HepG2 (cell line): ENCODE measurements around the gene PHEX. TPM values are rescaled to one million over a fixed set of nuclear protein-coding genes. Genes with fewer than 3 reads are reported as not detected.

Experiments used
- ATAC-seq: fragments of 200-7000 bp; cut with Tn5 transposase; 3 replicates; pipeline ENCODE4 v1.9.1; 2020; ENCODE audit warnings: mild to moderate bottlenecking, moderate library complexity
- BruUV-seq: library from RNA; stranded (reverse); fragments of 400-500 nt; replicated peaks from 2 replicates; lab custom pipeline; 2021; lab: Mats Ljungman, UMichigan
- CTCF ChIA-PET: fragments of 300-600 bp; formaldehyde crosslinking; extraction: SDS; loops from one replicate; lab custom pipeline; 2021; ENCODE audit warnings: low total read pairs, inconsistent platforms, low intra/inter-chr PET ratio; lab: Yijun Ruan, JAX
- POLR2A ChIA-PET: fragments of 350-600 bp; sonication (Branson Sonifier 250); formaldehyde crosslinking; loops from one replicate; lab custom pipeline; 2020; ENCODE audit warnings: antibody characterized with exemption, inconsistent platforms; lab: Yijun Ruan, JAX
- DNase-seq: peaks from one replicate; pipeline ENCODE4 v3.0.0-alpha.2; 2015; ENCODE audit warnings: low spot score
- FAIRE-seq: peaks from 3 replicates; lab custom pipeline; 2011; peaks lifted over from hg19 to GRCh38; lab: Jason Lieb, UNC
- H2AFZ ChIP-seq: one replicate; pipeline ENCODE4 v1.6.1; 2011; ENCODE audit warnings: low read length, inconsistent platforms
- H3K27ac ChIP-seq: fragments of 300-600 bp; 3 replicates; pipeline ENCODE4 v1.8.0; 2011; ENCODE audit warnings: mixed run types, mild to moderate bottlenecking, mixed read lengths, low read length, inconsistent platforms; ENCODE audit not compliant: insufficient read depth; ENCODE audit errors: extremely low read length
- H3K27me3 ChIP-seq, 2 experiments: fragments of 200-600 bp in 1 of 2; 2 replicates in 1 of 2; 3 replicates in 1 of 2; pipeline versions ENCODE4 v1.6.0 to v1.8.0; 2011; ENCODE audit warnings: low read length in 2 of 2, mild to moderate bottlenecking in 2 of 2, moderate library complexity in 2 of 2, inconsistent platforms in 1 of 2; ENCODE audit not compliant: insufficient read depth in 2 of 2, control insufficient read depth in 1 of 2
- H3K36me3 ChIP-seq, 2 experiments: fragments of 200-600 bp in 1 of 2; replicated peaks in 1 of 2; 2 replicates in 1 of 2; 3 replicates in 1 of 2; pipeline versions ENCODE4 v1.5.1 to v1.8.0; 2011; ENCODE audit warnings: low read length in 2 of 2, inconsistent platforms in 1 of 2; ENCODE audit not compliant: insufficient read depth in 2 of 2, control insufficient read depth in 1 of 2
- H3K4me1 ChIP-seq: 2 replicates; pipeline ENCODE4 v1.5.1; 2012; ENCODE audit warnings: low read length, inconsistent platforms; ENCODE audit not compliant: insufficient read depth
- H3K4me2 ChIP-seq: 2 replicates; pipeline ENCODE4 v1.6.0; 2011; ENCODE audit warnings: low read depth, low read length, inconsistent platforms
- H3K4me3 ChIP-seq, 3 experiments: fragments of 200-600 bp in 1 of 3; sonication (generic), shearing (Covaris generic) in 1 of 3; replicated peaks in 1 of 3; 2 replicates each; pipeline ENCODE4 v1.5.1; 2011 to 2016; ENCODE audit warnings: low read length in 3 of 3, inconsistent platforms in 2 of 3, low read depth in 2 of 3, mild to moderate bottlenecking in 2 of 3, control low read depth in 1 of 3, mixed read lengths in 1 of 3; ENCODE audit not compliant: insufficient read depth in 1 of 3
- H3K79me2 ChIP-seq: one replicate; pipeline ENCODE4 v1.6.1; 2011; ENCODE audit warnings: low read length, inconsistent platforms; ENCODE audit not compliant: insufficient read depth
- H3K9ac ChIP-seq: 2 replicates; pipeline ENCODE4 v1.6.0; 2011; ENCODE audit warnings: mild to moderate bottlenecking, low read depth, low read length, inconsistent platforms; ENCODE audit not compliant: insufficient read depth
- H3K9me3 ChIP-seq: 2 replicates; pipeline ENCODE4 v1.5.1; 2012; ENCODE audit warnings: mild to moderate bottlenecking, low read length
- H4K20me1 ChIP-seq: 2 replicates; pipeline ENCODE4 v1.6.0; 2011; ENCODE audit warnings: inconsistent platforms, mild to moderate bottlenecking, low read length, moderate library complexity; ENCODE audit not compliant: insufficient read depth
- SP5 ChIP-seq: IDR thresholded peaks from 2 replicates; pipeline ENCODE4 v1.6.1; 2016; ENCODE audit warnings: low read depth, borderline replicate concordance
- ZNF331 ChIP-seq: sonication (generic); formaldehyde crosslinking; IDR thresholded peaks from 2 replicates; pipeline ENCODE4 v1.4.0; 2020; ENCODE audit warnings: missing genetic modification reagents
- WGBS: methylation state at CpG from one replicate; pipeline ENCODE4 v1.1.6; 2017; ENCODE audit warnings: low lambda C conversion rate; 5-methylcytosine and 5-hydroxymethylcytosine counted together
- in situ Hi-C: cut with HindIII; loops from 2 replicates; pipeline ENCODE4 v1.10.0; 2017; ENCODE audit warnings: low pct_unique_long_range_greater_than_20kb; ENCODE audit not compliant: extremely low pct_ligation_motif_present
- intact Hi-C: fragments of 100-400 bp; cut with micrococcal nuclease; formaldehyde crosslinking; loops from one replicate; pipeline ENCODE4 v1.10.0; 2022; ENCODE audit not compliant: unreplicated experiment
- polyA plus RNA-seq, 8 experiments: library from polyadenylated mRNA; depleted of rRNA in 3 of 8; stranded (reverse) in 7 of 8; unstranded in 1 of 8; fragments of >200 nt; fragmentation: Illumina TruSeq in 4 of 8; extraction: Trizol in 4 of 8; gene quantifications; 2 replicates each; pipeline versions ENCODE4 v1.2.1 to v1.2.3, GENCODE V29; 2011 to 2016; ENCODE audit warnings: low read depth in 4 of 8, missing spikeins in 1 of 8, mixed read lengths in 1 of 8; ENCODE audit not compliant: insufficient read depth in 1 of 8
- total RNA-seq, 5 experiments: library from RNA; depleted of rRNA; stranded (reverse); fragments of >200 nt; fragmentation: Illumina TruSeq; extraction: Trizol; gene quantifications; 2 replicates each; pipeline ENCODE4 v1.2.3, GENCODE V29; 2016; ENCODE audit warnings: low read depth in 1 of 5
- TF ChIP-seq, protein P1 (sequence below): sonication (generic); formaldehyde crosslinking; conservative IDR thresholded peaks from 2 replicates; pipeline ENCODE4 v1.8.0; 2022; ENCODE audit warnings: low read depth, missing genetic modification reagents
- TF ChIP-seq, protein P2 (sequence below): sonication (generic); formaldehyde crosslinking; IDR thresholded peaks from 2 replicates; pipeline ENCODE4 v1.4.0; 2020; ENCODE audit warnings: missing genetic modification reagents

The PHEX gene
- total and polyA plus RNA-seq, 2 of the 13 experiments (the other 11 are each of a cell fraction or from before 2014, with no cell fraction given) = 0.01 to 0.27 TPM

DNA sequence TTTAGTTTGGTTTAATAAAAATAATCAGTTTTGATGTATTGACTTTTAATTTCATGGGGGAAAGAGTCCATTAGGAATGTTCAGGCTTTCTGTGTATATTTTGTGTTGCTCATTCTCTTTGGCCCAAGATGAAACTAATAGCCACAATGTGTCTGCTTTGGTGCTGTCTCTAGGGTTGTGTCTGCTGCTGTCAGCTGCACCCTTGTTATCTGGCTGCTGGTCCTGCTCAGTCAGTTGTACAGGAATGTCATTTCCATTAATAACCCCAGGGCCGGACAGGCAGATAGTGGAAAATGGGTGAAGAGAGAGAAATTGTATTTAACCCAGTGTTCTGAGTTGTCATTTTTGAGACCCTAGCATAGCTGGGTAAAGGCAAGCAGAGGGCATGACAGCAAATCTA is 115.1 kb downstream of the PHEX start:
- H3K4me2 ChIP-seq = no peak overlapping the region
- ATAC-seq (no peak), DNase-seq (no peak), FAIRE-seq (no peak)
- no peaks in the 10 kb centered on the region for H3K9me3 ChIP-seq
- H3K27ac ChIP-seq = no peak overlapping the region
- H3K79me2 ChIP-seq = no peaks in the 10 kb centered on the region
- no peak overlapping the region for H2AFZ ChIP-seq
- no peak overlapping the region for H3K4me3 ChIP-seq
- H3K9ac ChIP-seq = no peak overlapping the region
- POLR2A ChIA-PET = no interaction called here
- CTCF ChIA-PET = no interaction called here
- intact Hi-C loops (no loop called here), in situ Hi-C loops (no loop called here)
- H3K27me3 ChIP-seq = no peaks in the 10 kb centered on the region
- no peaks in the 10 kb centered on the region for H3K4me1 ChIP-seq
- no TSS peak for BruUV-seq
- TF ChIP-seq, protein P1, sequence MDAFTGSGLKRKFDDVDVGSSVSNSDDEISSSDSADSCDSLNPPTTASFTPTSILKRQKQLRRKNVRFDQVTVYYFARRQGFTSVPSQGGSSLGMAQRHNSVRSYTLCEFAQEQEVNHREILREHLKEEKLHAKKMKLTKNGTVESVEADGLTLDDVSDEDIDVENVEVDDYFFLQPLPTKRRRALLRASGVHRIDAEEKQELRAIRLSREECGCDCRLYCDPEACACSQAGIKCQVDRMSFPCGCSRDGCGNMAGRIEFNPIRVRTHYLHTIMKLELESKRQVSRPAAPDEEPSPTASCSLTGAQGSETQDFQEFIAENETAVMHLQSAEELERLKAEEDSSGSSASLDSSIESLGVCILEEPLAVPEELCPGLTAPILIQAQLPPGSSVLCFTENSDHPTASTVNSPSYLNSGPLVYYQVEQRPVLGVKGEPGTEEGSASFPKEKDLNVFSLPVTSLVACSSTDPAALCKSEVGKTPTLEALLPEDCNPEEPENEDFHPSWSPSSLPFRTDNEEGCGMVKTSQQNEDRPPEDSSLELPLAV (CRISPR knock-in tag) = no peak
- no peaks in the 10 kb centered on the region for H3K36me3 ChIP-seq
- 56% methylated on average over 1 of the region's 1 CpG for WGBS
- H4K20me1 ChIP-seq = no peaks in the 10 kb centered on the region

DNA sequence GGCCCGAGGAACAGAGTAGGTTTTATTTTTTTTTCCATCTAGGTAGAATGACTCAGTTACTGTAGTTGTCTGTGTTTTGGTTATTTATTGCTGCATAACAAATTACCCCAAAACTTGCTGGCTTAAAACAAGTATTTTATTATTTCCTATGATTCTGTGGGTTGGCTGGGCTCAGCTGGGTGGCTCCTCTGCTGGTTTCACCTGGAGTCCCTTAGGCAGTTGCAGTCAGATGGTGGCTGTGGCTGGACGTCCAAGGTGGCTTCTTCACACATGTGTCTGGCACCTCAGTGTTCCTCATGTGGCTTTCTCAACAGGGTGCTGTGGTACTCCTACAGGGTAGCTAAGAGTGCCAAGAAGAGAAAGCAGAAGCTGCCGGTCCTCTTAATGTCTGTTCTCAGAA is 115.8 kb downstream of the PHEX start:
- POLR2A ChIA-PET = no interaction called here
- WGBS = 82% methylated on average over 2 of the region's 3 CpGs

More for the DNA sequence above, 115.8 kb downstream of the PHEX start:
- ATAC-seq (no peak), FAIRE-seq (no peak), DNase-seq (no peak)
- no peak overlapping the region for H2AFZ ChIP-seq
- H3K27me3 ChIP-seq = no peaks in the 10 kb centered on the region
- no peaks in the 10 kb centered on the region for H4K20me1 ChIP-seq
- intact Hi-C loops = no loop called here
- H3K4me2 ChIP-seq = no peak overlapping the region
- H3K9ac ChIP-seq = no peak overlapping the region
- in situ Hi-C loops = no loop called here
- CTCF ChIA-PET = no interaction called here
- no peaks in the 10 kb centered on the region for H3K79me2 ChIP-seq
- TF ChIP-seq ZNF331 (0 out of 2 replicates have a peak, but pooled peaks have one; percentile 32), SP5 (no peak)
- TF ChIP-seq, protein P2, sequence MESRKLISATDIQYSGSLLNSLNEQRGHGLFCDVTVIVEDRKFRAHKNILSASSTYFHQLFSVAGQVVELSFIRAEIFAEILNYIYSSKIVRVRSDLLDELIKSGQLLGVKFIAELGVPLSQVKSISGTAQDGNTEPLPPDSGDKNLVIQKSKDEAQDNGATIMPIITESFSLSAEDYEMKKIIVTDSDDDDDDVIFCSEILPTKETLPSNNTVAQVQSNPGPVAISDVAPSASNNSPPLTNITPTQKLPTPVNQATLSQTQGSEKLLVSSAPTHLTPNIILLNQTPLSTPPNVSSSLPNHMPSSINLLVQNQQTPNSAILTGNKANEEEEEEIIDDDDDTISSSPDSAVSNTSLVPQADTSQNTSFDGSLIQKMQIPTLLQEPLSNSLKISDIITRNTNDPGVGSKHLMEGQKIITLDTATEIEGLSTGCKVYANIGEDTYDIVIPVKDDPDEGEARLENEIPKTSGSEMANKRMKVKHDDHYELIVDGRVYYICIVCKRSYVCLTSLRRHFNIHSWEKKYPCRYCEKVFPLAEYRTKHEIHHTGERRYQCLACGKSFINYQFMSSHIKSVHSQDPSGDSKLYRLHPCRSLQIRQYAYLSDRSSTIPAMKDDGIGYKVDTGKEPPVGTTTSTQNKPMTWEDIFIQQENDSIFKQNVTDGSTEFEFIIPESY (CRISPR knock-in tag) = no peak
- H3K4me3 ChIP-seq = no peak overlapping the region
- no peak overlapping the region for H3K27ac ChIP-seq
- no peaks in the 10 kb centered on the region for H3K9me3 ChIP-seq
- BruUV-seq = no TSS peak
- H3K36me3 ChIP-seq = no peaks in the 10 kb centered on the region
- H3K4me1 ChIP-seq = no peaks in the 10 kb centered on the region
